ENCODE data around the gene BANF1. TPM values are rescaled to one million over a fixed set of nuclear protein-coding genes. Genes with fewer than 3 reads are reported as not detected.

The BANF1 gene
- total RNA-seq, 4 donors from 2014 or later: 35.9 to 61.2 (median 43.4) TPM

DNA sequence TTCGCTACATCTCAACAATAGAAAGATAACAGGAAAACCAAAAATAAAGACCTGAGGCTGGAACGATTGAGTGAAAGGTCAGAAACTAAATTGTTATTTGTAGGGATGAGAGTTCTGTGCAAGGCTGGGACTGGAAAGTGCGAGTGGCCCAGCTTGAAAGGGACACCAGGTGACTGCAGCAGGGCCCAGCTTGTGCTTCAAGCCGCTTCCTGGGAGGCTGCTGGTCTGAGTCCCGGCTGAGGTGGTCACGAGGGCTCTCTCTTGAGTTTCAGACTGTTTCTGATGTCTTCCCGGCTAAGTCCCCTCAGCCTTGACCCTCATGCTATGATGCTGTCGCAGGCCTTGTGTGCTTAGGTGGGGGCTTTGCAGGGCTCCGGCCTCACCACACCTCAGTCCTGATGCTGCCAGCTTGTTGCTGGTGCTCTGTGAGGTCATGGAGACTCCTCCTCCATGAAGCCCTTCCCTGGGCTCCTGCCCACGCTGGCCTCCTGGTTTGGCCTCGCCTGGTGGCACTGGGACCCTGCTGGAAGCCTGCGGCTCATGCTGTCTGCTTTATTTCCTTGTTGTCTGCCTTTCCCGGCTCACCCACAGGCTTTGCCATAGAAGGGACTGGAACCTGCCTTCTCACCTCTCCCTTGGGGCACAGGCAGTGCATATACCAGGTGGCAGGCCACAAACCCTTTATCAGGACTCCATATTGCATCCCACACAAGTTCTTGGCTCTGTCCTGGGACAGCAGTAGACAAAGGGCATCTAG, 4.0 kb downstream of the BANF1 start:
- Histone ChIP-seq H3K27ac (no peak overlapping the region), H3K27me3 (peaks cover under 1% of the 10 kb centered on the region), H3K4me1 (peaks cover 3 to 17% (median 8%) of the 10 kb centered on the region in 3 donors), H3K4me3 (no peak overlapping the region), H3K36me3 (peaks cover 0 to 26% of the 10 kb centered on the region in 2 donors), H3K9me3 (no peaks in the 10 kb centered on the region)
- ATAC-seq: no peak
- TF ChIP-seq EP300 (IDR thresholded peaks at IDR 0.05) (no peak), CTCF (IDR thresholded peaks at IDR 0.05) (no peak), POLR2A (IDR thresholded peaks at IDR 0.05) (no peak), POLR2AphosphoS5 (IDR thresholded peaks at IDR 0.05) (no peak)
- WGBS, 2 donors (ENCODE audit: low coverage in 1 of 2): 76 to 78% methylated on average over 5 to 7 of the region's 13 CpGs

DNA sequence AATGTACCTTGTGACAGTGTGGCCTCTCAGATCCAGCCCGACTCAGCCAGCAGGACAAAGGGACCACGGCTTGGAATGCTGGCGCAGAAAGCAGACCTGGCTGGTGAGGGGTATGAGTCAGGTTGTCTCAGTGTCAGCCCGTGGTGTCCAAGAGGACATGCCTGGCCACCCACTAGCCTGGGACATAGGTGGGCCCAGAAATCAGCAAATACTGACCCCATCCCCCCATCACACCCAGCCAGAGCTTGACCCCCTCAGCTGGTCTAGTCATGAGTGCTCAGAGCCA, 4.5 kb downstream of the BANF1 start:
- Histone ChIP-seq H3K4me3 (no peak overlapping the region), H3K9me3 (no peaks in the 10 kb centered on the region), H3K36me3 (peaks cover 0 to 26% of the 10 kb centered on the region in 2 donors), H3K27me3 (peaks cover 6% of the 10 kb centered on the region), H3K27ac (no peak overlapping the region), H3K4me1 (peaks cover 3 to 19% (median 8%) of the 10 kb centered on the region in 3 donors)
- WGBS, 2 donors (ENCODE audit: low coverage in 1 of 2): 77% methylated on average over 3 of the region's 4 CpGs; no CpG with 5 or more reads in 1 of the 2 donors
- no peak for TF ChIP-seq POLR2AphosphoS5 (IDR thresholded peaks at IDR 0.05)
- TF ChIP-seq EP300 (IDR thresholded peaks at IDR 0.05): no peak
- no peak for TF ChIP-seq POLR2A (IDR thresholded peaks at IDR 0.05)
- no peak for TF ChIP-seq CTCF (IDR thresholded peaks at IDR 0.05)
- no peak for ATAC-seq

GRCh38 chr11:66007201-66007634, 4.9 kb downstream of the BANF1 start:
- no peaks in the 10 kb centered on the region for H3K9me3 ChIP-seq
- no peak overlapping the region for H3K4me3 ChIP-seq
- H3K27ac ChIP-seq: no peak overlapping the region
- peaks cover 10% of the 10 kb centered on the region for H3K27me3 ChIP-seq
- WGBS, 2 donors (ENCODE audit: low coverage in 1 of 2): no CpG with 5 or more reads among the region's 5 CpGs
- TF ChIP-seq CTCF (IDR thresholded peaks at IDR 0.05): no peak
- TF ChIP-seq EP300 (IDR thresholded peaks at IDR 0.05): no peak
- no peak for TF ChIP-seq POLR2A (IDR thresholded peaks at IDR 0.05)
- TF ChIP-seq POLR2AphosphoS5 (IDR thresholded peaks at IDR 0.05): no peak
- no peak for ATAC-seq
- peaks cover 0 to 26% of the 10 kb centered on the region in 2 donors for H3K36me3 ChIP-seq
- H3K4me1 ChIP-seq: peaks cover 3 to 23% (median 8%) of the 10 kb centered on the region in 3 donors

GRCh38 chr11:66008095-66008467, 5.8 kb downstream of the BANF1 start:
- WGBS, 2 donors (ENCODE audit: low coverage in 1 of 2): 87 to 100% methylated on average over 1 to 2 of the region's 2 CpGs
- no peak for ATAC-seq
- H3K27ac ChIP-seq: no peak overlapping the region
- peaks cover 0 to 26% of the 10 kb centered on the region in 2 donors for H3K36me3 ChIP-seq
- H3K4me3 ChIP-seq: no peak overlapping the region
- H3K4me1 ChIP-seq: peaks cover 3 to 20% (median 6%) of the 10 kb centered on the region in 3 donors
- peaks cover 18% of the 10 kb centered on the region for H3K27me3 ChIP-seq
- TF ChIP-seq POLR2AphosphoS5 (IDR thresholded peaks at IDR 0.05): no peak
- no peak for TF ChIP-seq CTCF (IDR thresholded peaks at IDR 0.05)
- TF ChIP-seq POLR2A (IDR thresholded peaks at IDR 0.05): no peak
- TF ChIP-seq EP300 (IDR thresholded peaks at IDR 0.05): no peak
- no peaks in the 10 kb centered on the region for H3K9me3 ChIP-seq

Measured in gastroesophageal sphincter (tissue), 4 donors.